ENCODE results near the gene LIPG. TPM values are rescaled to one million over a fixed set of nuclear protein-coding genes. Genes with fewer than 3 reads are reported as not detected.
"Not testable (repeated sequence)": the region's sequence is repeated elsewhere in the genome, so short reads cannot be mapped to it uniquely, and the experiment has no call there.

Gene LIPG
- polyA plus RNA-seq, 1 donor from 2014 or later, result 0.85 TPM

- H3K79me2 ChIP-seq (replicated peaks; ENCODE audit: insufficient read depth, low read length); H2AFZ ChIP-seq (ENCODE audit: low read depth, low read length); H3K9me2 ChIP-seq (ENCODE audit: insufficient read depth, low read length); H3K27me3 ChIP-seq (ENCODE audit: insufficient read depth, low read depth, low read length); H3F3A ChIP-seq (ENCODE audit: insufficient read depth, low read length, poor library complexity, severe bottlenecking); H4K20me1 ChIP-seq (ENCODE audit: insufficient read depth); H3K9me3 ChIP-seq (ENCODE audit: low read length); H3K4me3 ChIP-seq (ENCODE audit: low read length); H3K36me3 ChIP-seq (ENCODE audit: insufficient read depth, low read length); H3K27ac ChIP-seq (ENCODE audit: low read length); H3K9ac ChIP-seq (ENCODE audit: low read length); H3K4me2 ChIP-seq (ENCODE audit: low read length): not testable (repeated sequence)
Measured at GRCh38 chr18:49579583-49579982, 17.7 kb downstream of the LIPG start.

- Histone ChIP-seq H4K20me1 (ENCODE audit: insufficient read depth) (no peaks in the 10 kb centered on the region), H3K79me2 (replicated peaks; ENCODE audit: insufficient read depth, low read length) (no peaks in the 10 kb centered on the region), H3F3A (ENCODE audit: insufficient read depth, low read length, poor library complexity, severe bottlenecking) (no peaks in the 10 kb centered on the region), H3K27ac (ENCODE audit: low read length) (no peak overlapping the region), H3K36me3 (ENCODE audit: insufficient read depth, low read length) (no peaks in the 10 kb centered on the region), H3K9me3 (ENCODE audit: low read length) (no peaks in the 10 kb centered on the region), H3K4me2 (ENCODE audit: low read length) (no peak overlapping the region), H3K9ac (ENCODE audit: low read length) (no peak overlapping the region), H3K4me3 (ENCODE audit: low read length) (no peak overlapping the region), H3K27me3 (ENCODE audit: insufficient read depth, low read depth, low read length) (no peaks in the 10 kb centered on the region), H2AFZ (ENCODE audit: low read depth, low read length) (no peak overlapping the region), H3K9me2 (ENCODE audit: insufficient read depth, low read length) (no peaks in the 10 kb centered on the region)
- no peak for TF ChIP-seq SMC3 (conservative IDR thresholded peaks at IDR 0.05; ENCODE audit: poor library complexity)
- no peak for TF ChIP-seq MXI1 (conservative IDR thresholded peaks at IDR 0.05; ENCODE audit: poor library complexity, severe bottlenecking)
- TF ChIP-seq REST (IDR thresholded peaks at IDR 0.05; ENCODE audit: borderline replicate concordance), result no peak
- TF ChIP-seq POLR2AphosphoS5 (IDR thresholded peaks at IDR 0.05), result no peak
- TF ChIP-seq EZH2 (IDR thresholded peaks at IDR 0.05; ENCODE audit: borderline replicate concordance, insufficient read depth, low read length, poor library complexity, severe bottlenecking), result no peak
- TF ChIP-seq RAD21 (conservative IDR thresholded peaks at IDR 0.05), result no peak
- no peak for TF ChIP-seq TAF1 (IDR thresholded peaks at IDR 0.05; ENCODE audit: low read depth)
- TF ChIP-seq, protein P1, sequence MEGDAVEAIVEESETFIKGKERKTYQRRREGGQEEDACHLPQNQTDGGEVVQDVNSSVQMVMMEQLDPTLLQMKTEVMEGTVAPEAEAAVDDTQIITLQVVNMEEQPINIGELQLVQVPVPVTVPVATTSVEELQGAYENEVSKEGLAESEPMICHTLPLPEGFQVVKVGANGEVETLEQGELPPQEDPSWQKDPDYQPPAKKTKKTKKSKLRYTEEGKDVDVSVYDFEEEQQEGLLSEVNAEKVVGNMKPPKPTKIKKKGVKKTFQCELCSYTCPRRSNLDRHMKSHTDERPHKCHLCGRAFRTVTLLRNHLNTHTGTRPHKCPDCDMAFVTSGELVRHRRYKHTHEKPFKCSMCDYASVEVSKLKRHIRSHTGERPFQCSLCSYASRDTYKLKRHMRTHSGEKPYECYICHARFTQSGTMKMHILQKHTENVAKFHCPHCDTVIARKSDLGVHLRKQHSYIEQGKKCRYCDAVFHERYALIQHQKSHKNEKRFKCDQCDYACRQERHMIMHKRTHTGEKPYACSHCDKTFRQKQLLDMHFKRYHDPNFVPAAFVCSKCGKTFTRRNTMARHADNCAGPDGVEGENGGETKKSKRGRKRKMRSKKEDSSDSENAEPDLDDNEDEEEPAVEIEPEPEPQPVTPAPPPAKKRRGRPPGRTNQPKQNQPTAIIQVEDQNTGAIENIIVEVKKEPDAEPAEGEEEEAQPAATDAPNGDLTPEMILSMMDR (IDR thresholded peaks at IDR 0.05; ENCODE audit: poor library complexity, severe bottlenecking), result no peak
- no peak for TF ChIP-seq EP300 (conservative IDR thresholded peaks at IDR 0.05; ENCODE audit: poor library complexity, severe bottlenecking)
Measured at GRCh38 chr18:49580279-49580678, 18.4 kb downstream of the LIPG start.

DNA sequence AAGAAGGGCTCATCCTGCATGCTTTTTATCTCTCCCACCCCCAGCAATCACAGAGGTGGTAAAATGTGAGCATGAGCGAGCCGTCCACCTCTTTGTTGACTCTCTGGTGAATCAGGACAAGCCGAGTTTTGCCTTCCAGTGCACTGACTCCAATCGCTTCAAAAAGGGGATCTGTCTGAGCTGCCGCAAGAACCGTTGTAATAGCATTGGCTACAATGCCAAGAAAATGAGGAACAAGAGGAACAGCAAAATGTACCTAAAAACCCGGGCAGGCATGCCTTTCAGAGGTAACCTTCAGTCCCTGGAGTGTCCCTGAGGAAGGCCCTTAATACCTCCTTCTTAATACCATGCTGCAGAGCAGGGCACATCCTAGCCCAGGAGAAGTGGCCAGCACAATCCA, 19.5 kb downstream of the LIPG start:
- no peaks in the 10 kb centered on the region for H4K20me1 ChIP-seq (ENCODE audit: insufficient read depth)
- H3F3A ChIP-seq (ENCODE audit: insufficient read depth, low read length, poor library complexity, severe bottlenecking), result no peaks in the 10 kb centered on the region
- TF ChIP-seq REST (IDR thresholded peaks at IDR 0.05; ENCODE audit: borderline replicate concordance), result no peak
- no peak for TF ChIP-seq MXI1 (conservative IDR thresholded peaks at IDR 0.05; ENCODE audit: poor library complexity, severe bottlenecking)
- TF ChIP-seq EP300 (conservative IDR thresholded peaks at IDR 0.05; ENCODE audit: poor library complexity, severe bottlenecking), result no peak
- TF ChIP-seq TAF1 (IDR thresholded peaks at IDR 0.05; ENCODE audit: low read depth), result no peak
- TF ChIP-seq POLR2AphosphoS5 (IDR thresholded peaks at IDR 0.05), result no peak
- no peak for TF ChIP-seq RAD21 (conservative IDR thresholded peaks at IDR 0.05)
- TF ChIP-seq, protein P1 (IDR thresholded peaks at IDR 0.05; ENCODE audit: poor library complexity, severe bottlenecking), result no peak
- TF ChIP-seq SMC3 (conservative IDR thresholded peaks at IDR 0.05; ENCODE audit: poor library complexity), result no peak
- TF ChIP-seq EZH2 (IDR thresholded peaks at IDR 0.05; ENCODE audit: borderline replicate concordance, insufficient read depth, low read length, poor library complexity, severe bottlenecking), result no peak
- H3K9me2 ChIP-seq (ENCODE audit: insufficient read depth, low read length), result no peaks in the 10 kb centered on the region
- no peaks in the 10 kb centered on the region for H3K27me3 ChIP-seq (ENCODE audit: insufficient read depth, low read depth, low read length)
- H3K9me3 ChIP-seq (ENCODE audit: low read length), result no peaks in the 10 kb centered on the region
- no peak overlapping the region for H3K27ac ChIP-seq (ENCODE audit: low read length)
- H2AFZ ChIP-seq (ENCODE audit: low read depth, low read length), result no peak overlapping the region
- no peak overlapping the region for H3K4me2 ChIP-seq (ENCODE audit: low read length)
- no peak overlapping the region for H3K4me3 ChIP-seq (ENCODE audit: low read length)
- no peak overlapping the region for H3K9ac ChIP-seq (ENCODE audit: low read length)
- H3K79me2 ChIP-seq (replicated peaks; ENCODE audit: insufficient read depth, low read length), result no peaks in the 10 kb centered on the region
- H3K36me3 ChIP-seq (ENCODE audit: insufficient read depth, low read length), result no peaks in the 10 kb centered on the region
